Measurements from ENCODE around the gene XKRX.
A peak's percentile ranks its signal among the peaks of the same experiment; 100 is the strongest.

Gene XKRX

DNA sequence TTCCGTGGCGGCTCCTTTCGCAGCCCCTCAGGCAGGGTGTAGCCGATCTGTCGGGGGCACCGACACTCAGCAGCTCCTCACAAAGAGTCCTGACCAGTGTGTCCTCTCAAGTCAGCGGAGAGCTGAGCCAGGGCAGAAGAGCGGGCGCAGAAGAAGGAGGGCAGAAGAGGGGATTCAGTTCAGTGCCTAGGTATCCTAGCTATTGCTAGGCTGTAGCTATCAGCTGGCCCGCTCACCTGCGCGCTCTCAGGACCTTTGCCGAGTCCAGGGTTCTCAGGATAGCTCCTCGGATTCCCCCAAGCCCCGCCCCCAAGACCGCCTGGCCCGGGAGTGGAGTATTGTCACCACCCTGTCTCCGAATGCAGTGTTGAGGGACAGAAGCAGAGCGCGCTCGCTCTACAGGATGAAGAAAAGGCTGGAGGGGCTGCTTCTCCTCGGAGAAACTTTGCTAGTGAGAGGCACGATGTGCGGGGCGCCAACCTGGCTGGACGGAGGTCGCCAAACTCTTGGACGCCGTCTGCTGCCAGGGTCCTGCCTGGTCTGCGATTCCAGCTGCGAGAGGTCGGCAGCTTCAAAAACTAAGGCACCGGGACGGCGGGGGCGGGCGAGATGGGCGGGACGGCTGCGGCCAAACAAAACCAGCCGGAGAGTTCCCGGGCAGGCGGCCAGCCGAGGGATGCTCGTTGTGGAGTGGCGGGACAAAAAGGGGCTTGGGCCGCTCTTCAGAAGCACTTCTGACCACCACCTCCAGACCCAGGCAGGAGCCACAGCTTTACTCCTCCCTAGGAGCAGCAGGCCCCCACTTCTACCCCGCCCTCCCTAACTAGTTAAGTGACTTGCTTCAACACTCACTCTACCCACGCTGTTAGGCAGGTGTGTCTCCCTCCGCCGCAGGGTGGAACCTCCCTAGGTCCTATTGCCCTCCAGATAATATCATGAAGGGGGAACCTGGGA lies at the start of gene XKRX:
Gene XKRX, minus strand, starts transcription at position 258 of the 954 bp plus-strand sequence. CDS start 613 bp downstream, outside the sequence.
- peak; percentile 30 for DNase-seq (ENCODE audit: low spot score)

DNA sequence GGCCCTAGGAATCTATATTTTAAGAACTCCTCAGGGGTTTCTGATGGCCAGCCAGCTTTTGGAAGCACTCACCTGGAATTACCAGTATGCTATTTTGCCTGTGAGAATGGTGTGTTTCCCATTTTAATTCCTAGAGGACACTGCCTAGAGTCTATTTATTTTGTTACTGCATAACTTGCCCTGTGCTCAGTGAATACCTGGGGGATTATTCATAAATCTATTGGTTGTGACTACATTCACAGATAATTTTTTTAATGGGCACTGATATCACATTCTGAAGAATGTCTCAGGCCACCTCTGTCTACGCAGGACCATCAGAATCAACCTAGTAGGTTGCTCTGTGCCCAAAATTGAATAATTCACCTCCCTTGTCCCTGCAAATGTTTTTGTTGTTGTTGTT lies 47.5 kb upstream of the XKRX start:
- DNase-seq (ENCODE audit: low spot score), result no peak

DNA sequence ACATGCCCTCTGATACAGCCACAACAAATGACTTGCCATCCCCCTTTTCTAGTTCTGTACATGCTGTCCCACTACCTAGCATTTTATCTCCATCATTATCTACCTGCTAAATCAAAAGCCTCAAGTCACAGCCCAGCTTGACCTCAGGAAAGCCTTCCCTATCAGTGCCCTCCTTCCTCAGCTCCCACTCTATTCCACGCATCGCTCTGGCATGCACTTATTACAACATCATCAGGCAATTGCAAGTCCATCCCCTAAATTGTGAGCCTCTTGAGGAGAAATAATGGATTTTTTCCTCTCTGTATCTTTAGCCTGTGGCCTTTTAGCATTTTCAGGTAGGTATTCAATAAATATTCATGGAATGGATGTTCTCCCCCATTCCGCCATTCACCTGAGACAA lies 46.5 kb upstream of the XKRX start:
- DNase-seq (ENCODE audit: low spot score), result no peak

DNA sequence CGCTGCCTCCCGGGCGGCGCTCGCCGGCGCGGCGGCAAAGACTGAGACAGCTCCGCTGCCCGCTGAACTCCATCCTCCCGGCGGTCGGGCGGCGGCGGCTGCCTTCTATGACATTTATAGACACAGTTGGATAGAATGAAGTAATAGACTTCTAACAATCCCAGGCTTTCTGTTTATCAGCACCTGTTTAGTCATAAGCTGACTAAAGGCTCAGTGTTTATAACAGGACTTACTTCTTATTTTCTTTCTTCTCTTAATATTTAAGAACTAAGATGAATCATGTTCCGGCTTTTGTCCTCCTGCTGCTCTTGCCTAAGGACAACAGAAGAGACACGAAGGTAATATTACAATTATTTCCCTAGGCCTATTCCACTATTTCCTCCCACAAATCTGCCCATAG lies 44.7 kb upstream of the XKRX start:
- no peak for DNase-seq (ENCODE audit: low spot score)

DNA sequence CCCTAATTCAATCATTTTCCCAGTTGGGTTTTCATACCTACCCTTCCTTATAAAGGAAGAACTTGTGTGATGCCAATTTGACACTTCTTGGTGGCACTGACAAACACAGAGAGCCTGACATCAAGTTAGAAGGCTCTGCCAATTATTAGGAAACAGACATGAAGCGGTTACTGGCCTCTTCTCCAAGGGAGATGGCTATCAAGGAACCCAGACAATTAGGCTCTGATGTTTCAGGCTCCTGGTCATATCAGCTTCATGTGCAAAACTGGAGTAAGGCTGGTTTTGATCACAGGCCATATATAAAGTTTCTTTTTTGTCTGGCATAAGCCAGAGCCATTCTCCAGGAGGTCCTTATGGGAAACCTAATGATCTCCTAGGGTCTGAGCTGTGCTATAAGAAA lies 41.2 kb upstream of the XKRX start:
- no peak for DNase-seq (ENCODE audit: low spot score)

DNA sequence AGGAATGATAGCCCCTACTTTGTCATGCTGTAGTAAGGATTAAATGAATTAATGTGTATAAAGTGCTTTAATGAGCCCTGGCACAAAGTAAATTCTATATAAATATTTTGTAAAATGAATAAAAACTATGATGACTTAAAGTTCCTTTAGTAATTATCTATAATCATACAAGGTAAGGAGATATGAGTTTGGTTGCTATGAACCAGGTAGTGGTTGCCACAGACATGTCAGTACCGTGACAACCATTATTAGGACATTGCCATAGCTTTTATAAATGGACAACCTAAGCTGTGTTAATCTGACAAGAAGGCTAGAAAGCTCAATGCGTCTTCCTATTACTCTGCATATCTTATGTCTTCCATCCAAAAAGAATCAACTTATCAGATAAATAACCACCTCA lies 40.7 kb upstream of the XKRX start, which contains the start of gene ARL13A:
Gene ARL13A, plus strand, starts transcription at position 301 of the 400 bp plus-strand sequence. CDS start 3,982 bp downstream, outside the sequence.
- no peak for DNase-seq (ENCODE audit: low spot score)

DNA sequence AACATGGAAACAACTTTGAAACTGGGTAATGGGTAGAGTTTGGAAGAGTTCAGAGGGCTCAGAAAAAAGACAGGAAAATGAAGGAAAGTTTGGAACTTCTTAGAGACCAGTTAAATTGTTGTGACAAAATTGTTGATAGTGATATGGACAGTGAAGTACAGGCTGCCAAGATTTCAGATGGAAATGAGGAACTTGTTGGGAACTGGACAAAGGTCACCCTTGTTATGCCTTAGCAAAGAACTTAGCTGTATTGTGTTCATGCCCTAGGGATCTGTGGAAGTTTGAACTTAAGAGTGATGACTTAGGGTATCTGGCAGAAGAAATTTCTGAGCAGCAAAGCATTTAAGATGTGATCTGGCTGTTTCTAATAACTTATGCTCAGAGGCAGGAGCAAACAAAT lies 35.6 kb upstream of the XKRX start:
- no peak for DNase-seq (ENCODE audit: low spot score)

DNA sequence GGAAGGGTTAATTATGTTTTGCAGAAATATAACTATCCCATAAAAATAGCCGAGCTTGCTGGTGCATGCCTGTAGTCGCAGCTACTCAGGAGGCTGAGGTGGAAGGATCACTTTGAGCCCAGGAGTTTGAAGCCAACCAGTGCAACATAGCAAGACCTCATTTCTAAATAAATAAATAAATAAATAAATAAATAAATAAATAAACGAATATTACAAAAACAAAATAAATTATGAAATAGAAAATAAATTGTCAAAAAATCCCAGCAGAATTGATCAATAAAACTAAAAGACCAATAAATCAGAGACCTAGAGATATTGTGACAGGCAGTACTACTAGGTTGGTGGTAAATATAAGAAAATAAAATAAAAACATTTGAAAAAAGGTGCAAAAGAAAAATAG lies 34.1 kb upstream of the XKRX start:
- DNase-seq (ENCODE audit: low spot score), result no peak

DNA sequence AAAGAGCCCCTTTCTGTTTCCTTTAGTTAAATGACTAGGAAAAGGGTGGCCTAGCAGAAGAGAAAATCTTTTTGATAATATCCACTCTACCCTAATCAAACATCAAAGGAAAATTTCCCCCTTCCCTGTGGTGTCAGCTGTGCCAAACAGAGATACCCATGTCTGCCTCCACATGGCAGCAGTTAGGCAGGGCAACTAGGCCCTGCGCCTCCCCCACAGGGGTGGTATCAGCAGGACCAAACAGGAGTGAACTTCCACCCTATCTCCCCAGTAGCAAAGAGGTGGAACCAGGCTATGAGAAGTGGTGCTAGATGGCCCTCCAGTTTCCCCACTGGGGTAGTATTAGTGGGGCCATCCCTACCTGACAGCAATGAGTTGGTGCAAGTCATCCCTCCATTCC lies 19.8 kb upstream of the XKRX start:
- no peak for DNase-seq (ENCODE audit: low spot score)

DNA sequence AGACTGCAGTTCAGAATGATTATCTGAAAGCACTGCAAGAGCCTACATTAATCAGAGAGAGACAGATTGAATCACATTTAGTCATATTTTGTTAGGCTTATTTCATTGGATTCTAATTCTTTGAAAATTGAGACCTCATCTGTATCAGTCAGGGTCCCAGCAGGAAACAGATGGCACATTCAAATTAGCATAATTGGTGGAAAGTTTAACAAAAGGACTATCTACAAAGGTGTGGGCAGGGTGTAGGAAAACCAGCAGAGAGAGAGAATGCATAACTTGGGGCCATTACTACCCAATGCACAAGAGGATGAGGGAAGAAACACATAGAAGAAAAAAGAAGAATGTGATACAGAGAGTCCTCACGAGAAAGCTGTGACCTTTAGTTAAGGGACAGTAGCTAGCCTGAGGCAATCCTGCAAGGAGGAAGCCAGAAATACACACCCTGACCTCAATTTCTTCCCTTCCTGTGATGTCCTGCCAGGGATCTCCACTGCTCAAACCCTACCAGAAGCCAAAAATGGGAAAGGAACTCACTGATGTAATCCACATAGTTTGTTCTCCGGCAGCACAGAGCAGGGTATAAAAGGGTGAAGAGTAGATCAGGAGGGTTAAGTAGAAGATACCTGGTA lies 17.7 kb upstream of the XKRX start:
- no peak for DNase-seq (ENCODE audit: low spot score)

DNA sequence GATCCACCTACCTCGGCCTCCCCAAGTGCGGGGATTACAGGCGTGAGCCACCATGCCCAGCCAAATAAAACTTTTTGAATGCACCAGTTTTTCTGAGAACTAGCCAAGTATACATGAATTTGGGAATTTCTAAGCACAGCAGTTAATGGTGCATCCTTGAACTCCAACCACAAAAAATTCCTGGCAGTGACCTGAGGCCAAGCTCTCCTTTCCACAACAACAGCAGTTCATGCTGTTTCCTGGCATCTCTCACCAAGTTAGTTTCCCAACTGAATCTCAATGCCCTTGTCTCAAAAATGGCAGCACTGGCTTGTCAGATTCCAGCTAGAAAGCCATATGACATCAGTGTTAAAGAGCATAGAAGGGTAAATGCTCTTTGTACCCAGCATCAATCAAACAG lies 15.9 kb upstream of the XKRX start:
- no peak for DNase-seq (ENCODE audit: low spot score)

DNA sequence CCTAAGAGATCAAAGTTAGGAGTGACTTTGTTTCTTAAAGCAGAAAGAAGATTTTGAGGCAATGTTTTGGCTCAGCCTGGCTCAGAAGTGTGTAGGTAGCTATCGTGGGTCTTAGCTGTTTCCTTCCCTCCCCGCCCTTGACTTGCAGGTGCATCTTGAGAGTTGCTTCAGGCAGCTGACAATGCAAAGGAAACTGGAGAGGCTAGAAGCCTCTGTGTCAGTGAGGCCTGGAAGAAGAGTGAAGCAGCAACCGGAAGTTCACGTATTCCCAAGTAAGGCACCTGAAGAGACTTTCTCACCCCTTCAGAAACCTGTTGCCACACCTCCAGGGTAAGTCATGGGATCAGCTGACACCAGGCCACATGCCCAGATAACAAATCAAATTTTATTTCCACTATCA lies 10.6 kb upstream of the XKRX start:
- no peak for DNase-seq (ENCODE audit: low spot score)

DNA sequence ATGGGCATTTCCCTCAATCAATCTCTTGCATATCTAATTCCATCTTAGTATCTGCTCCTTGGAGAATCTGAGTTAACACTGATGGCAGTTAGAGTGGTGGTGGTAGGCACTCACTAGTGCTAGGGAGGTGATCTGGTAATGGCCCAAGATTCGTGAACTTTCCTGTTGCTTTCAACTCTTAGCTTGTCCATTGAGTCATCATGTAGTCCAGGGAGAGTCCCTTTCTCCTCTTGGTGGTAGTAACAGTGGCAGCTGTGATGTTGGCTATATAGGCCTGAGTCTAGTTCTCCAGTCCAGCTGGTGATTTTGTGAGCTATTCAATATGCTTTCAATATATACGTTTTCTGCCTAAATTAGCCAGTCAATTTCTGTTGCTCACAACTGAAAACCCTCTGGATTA lies 7.0 kb upstream of the XKRX start:
- DNase-seq (ENCODE audit: low spot score), result no peak

DNA sequence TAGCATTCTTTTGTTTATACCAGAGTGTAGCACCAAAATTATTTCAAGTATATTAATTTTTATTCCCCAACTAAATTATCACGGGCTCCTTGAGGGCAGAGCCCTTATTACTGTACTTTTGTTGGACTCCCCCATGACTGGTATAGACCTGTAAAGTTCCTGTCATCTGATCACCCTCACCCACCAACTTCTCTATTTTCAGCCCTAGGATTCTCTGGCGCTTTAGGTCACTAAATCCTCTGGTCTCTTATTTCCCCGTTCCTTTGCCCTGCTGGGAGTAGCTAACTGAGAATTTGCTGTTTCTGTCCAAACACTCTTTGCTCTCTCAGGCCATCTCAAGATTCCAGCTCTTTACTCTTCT lies 3.2 kb upstream of the XKRX start:
- no peak for DNase-seq (ENCODE audit: low spot score)

DNA sequence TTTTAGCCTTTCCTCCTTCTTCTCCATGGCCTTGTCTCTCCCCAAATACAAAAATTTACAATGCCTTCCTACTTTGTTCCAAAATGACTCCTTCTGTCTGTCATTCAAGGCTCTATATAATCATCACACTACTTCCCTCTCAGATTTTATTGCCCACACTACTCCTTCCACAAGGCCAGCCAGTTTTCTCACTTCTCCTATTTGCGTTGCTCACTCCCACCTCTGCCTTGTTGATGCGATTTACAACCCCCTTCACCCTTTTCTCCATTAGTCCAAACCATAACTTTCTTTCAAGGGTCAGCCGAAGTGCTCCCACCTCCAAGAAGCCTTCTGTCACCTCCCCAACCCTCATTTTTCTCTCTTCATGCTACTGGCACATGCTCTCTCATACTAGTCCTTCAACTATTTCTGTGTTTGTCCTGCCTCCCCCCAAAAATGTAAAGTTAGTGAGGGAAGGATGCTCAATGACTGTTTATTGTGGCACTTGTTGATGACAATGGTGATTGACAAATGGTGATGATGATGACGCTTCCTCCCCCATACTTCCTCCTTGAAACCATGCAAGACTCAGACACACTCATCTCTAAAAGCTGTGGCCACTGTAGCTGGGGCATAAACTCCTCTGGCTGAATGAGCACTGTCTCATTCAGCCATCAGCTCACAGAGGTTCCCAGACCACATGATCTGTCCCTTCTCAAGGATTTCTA lies 2.7 kb upstream of the XKRX start:
- DNase-seq (ENCODE audit: low spot score), result peak; percentile 24

DNA sequence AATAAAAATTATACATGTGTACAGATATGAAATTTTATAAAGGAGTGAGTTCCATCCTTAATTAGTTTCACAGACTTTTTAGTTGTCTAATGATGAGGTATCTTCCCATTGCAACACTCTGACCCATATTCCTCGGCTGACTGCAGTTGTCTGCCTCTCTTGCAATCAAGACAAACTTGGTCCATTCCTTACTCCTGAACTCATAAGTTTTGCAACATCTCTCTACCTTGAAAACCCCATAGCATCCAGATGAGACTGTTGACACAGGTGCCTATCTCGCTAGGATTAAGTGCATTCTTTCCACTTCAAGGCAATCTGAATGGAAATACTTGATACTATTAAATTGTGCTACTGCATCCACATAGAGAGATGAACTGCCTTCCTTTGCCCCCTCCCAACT lies 2.3 kb downstream of the XKRX start:
- DNase-seq (ENCODE audit: low spot score), result no peak

DNA sequence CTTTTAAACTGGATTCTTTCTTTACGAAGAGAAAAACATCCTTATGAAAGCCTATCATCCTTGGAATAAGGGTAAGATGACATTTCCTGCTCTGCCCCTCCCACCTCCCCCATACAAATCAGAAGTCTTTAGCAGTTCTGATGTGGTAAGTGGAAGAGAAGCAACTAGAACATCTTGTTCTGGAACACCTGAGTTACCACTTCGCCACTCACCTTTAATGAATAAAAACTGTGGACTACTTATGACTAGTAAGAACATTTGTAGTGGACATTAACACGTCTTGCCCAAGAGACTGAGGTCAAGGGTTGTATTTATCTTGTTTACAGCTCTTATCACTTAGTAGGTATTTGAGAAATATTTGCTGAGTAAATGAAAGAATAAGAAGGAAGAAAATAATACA lies 4.3 kb downstream of the XKRX start:
- DNase-seq (ENCODE audit: low spot score), result no peak

DNA sequence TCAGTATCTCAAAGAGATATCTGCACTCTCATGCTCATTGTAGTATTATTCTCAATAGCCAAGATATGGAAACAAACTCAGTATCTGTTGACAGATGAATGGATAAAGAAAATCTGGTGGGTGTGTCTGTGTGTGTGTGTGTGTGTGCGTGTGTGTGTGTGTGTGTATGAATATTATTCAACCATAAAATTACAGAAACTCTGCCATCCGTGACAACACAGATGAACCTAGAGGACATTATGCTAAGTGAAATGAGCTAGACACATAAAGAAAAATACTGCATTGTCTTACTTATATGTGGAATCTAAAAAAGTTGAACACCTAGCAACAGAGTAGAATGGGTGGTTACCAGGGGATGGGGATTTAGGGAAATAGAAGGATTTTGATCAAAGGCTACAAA lies 13.2 kb downstream of the XKRX start:
- no peak for DNase-seq (ENCODE audit: low spot score)

DNA sequence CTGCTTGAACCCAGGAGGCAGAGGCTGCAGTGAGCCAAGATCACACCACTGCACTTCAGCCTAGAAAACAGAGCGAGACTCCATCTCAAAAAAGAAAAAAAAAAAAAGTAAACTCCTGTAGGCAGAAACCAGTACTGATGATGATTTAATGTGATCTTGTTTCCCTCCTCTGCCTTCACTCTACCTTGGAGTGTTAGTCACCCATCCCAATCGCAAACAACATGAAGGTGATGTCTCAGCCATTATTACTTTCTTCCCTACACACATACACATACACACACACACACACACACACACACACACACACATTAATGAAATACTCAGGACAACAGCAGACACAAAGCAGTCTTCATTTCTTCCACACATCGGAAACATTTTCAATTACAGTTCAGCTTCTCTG lies 15.6 kb downstream of the XKRX start:
- no peak for DNase-seq (ENCODE audit: low spot score)

DNA sequence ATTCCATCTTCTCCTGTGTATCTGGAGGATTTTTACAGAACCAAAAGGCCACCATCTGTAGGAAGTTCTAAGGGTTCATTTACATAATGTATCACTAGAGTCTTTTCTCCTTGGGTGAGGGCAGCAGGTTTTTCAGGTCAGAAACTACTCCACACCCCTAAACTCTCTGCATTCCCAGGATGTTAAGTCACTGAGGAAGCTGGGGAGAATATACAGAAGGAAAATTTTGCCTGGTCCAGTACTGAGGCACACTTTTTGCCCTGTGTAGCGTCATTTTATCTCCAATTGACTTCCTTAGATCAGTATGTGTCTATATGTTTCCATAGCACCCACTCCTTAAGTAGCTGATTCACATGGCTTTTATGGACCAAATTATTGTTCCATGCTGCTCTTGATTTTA lies 17.0 kb downstream of the XKRX start:
- DNase-seq (ENCODE audit: low spot score), result no peak

DNA sequence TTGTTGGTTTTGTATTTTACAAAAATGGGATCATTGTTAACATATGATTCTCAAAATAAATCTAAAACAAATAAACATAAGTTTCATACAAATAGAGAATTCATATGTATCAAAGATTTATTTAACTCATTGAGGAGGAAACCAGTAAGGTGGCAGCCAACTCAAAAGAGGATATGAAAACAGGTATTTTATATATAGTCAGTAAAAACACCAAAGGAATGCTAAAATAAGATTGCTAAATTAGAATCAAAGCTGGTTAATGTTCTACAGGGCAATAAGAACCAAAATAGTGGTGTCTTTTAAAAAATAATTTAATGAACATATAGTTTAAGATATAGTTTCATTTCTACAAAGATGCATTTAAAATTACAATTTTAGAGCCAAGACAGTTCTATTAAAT lies 23.1 kb downstream of the XKRX start:
- no peak for DNase-seq (ENCODE audit: low spot score)

DNA sequence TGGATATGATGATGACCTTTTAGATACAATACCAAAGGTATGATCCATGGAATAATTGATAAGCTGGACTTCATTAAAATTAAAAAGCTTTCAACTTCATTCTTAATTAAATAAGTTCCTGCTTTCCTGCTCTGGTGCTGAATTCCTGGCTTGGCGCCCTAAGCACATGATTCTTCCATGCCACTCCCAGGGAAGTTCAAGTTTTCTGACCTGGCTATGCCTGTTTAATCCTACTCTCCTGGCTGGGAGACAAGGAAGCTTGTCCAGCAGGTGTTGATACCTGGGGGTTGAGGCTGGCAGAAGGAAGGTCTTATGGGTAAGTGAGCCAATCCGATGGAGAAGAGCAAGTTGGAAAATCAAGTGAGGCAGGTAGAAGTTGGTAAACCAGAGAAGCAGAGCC lies 24.3 kb downstream of the XKRX start:
- DNase-seq (ENCODE audit: low spot score), result no peak

Data from RKO (cell line).